IMR-90 (cell line): ENCODE data around the gene C3orf18.

Experiments
- BHLHE40 ChIP-seq: fragments of 150-350 bp; IDR thresholded peaks from 2 replicates; pipeline ENCODE4 v1.6.1; 2016; ENCODE audit warnings: mild to moderate bottlenecking, low read depth, low read length
- CEBPB ChIP-seq: IDR thresholded peaks from 2 replicates; pipeline ENCODE4 v1.6.1; 2012; ENCODE audit warnings: low read depth, low read length, improper control_type of control experiment
- CTCF ChIP-seq: conservative IDR thresholded peaks from 2 replicates; pipeline ENCODE4 v1.5.1; 2012; ENCODE audit warnings: mild to moderate bottlenecking, low read depth, low read length, improper control_type of control experiment
- FOS ChIP-seq: fragments of 150-350 bp; IDR thresholded peaks from 2 replicates; pipeline ENCODE4 v1.6.1; 2016; ENCODE audit warnings: low read depth, low read length
- MAFK ChIP-seq: IDR thresholded peaks from 2 replicates; pipeline ENCODE4 v1.6.1; 2012; ENCODE audit warnings: low read depth, low read length, improper control_type of control experiment
- NFE2L2 ChIP-seq: fragments of 150-350 bp; IDR thresholded peaks from 2 replicates; pipeline ENCODE4 v1.6.1; 2016; ENCODE audit warnings: low read depth, mild to moderate bottlenecking, low read length
- POLR2A ChIP-seq: IDR thresholded peaks from 2 replicates; pipeline ENCODE4 v1.6.1; 2012; ENCODE audit warnings: mild to moderate bottlenecking, low read depth, low read length
- RAD21 ChIP-seq: IDR thresholded peaks from 2 replicates; pipeline ENCODE4 v1.6.1; 2012; ENCODE audit warnings: low read length, improper control_type of control experiment
- RFX5 ChIP-seq: IDR thresholded peaks from 2 replicates; pipeline ENCODE4 v1.8.0; 2012; ENCODE audit warnings: low read depth, mild to moderate bottlenecking, low read length, moderate library complexity

GRCh38 chr3:50536471-50537180 is 30.9 kb downstream of the C3orf18 start:
- TF ChIP-seq NFE2L2, result no peak
- no peak for TF ChIP-seq CTCF
- TF ChIP-seq POLR2A, result no peak
- TF ChIP-seq RFX5, result no peak
- TF ChIP-seq FOS, result no peak
- TF ChIP-seq MAFK, result no peak
- TF ChIP-seq BHLHE40, result no peak
- no peak for TF ChIP-seq CEBPB
- TF ChIP-seq RAD21, result no peak
